Measurements from ENCODE around the gene IL20RA.
A peak's percentile ranks its signal among the peaks of the same experiment; 100 is the strongest.

IL20RA gene

DNA sequence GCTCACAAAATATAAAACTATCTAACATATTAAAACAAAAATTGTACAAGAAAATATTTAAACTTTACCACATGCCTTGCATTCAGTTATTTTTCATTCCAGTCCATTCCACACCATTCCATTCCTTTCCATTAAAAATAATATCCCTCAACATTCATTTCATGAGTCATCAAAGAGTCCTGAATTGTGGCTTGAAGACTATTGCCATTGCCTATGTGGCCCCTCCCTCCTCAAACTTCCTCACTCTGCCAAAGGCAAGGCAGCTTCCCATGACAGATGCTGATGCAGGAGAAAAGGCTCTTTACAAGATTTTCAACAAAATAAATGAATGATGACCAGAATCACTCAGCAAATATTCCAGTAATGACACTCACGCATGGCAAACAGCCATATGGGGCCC, 31.7 kb downstream of the IL20RA start:
- intact Hi-C loops (cut with DNase I): no loop called here
- DNase-seq: no peak

DNA sequence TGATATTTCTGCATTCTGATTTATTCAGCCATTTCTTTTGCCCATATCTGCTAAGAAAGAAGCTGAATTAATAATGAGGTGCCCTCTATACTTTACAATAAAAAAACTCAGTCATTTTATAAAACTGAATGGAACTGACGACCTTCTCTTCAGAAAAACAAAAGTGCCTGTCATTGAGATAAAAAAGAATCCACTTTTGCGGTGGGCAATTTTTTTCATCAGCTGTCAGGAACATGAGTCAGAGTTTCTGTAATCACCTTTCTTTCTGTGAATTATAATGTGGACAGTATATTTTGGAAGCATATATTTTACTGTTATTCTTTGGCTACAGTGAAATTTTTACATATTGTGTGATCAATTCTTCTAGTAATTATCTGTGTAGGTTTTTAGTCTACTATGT, 33.4 kb downstream of the IL20RA start:
- no peak for DNase-seq
- intact Hi-C loops (cut with DNase I): no loop called here

DNA sequence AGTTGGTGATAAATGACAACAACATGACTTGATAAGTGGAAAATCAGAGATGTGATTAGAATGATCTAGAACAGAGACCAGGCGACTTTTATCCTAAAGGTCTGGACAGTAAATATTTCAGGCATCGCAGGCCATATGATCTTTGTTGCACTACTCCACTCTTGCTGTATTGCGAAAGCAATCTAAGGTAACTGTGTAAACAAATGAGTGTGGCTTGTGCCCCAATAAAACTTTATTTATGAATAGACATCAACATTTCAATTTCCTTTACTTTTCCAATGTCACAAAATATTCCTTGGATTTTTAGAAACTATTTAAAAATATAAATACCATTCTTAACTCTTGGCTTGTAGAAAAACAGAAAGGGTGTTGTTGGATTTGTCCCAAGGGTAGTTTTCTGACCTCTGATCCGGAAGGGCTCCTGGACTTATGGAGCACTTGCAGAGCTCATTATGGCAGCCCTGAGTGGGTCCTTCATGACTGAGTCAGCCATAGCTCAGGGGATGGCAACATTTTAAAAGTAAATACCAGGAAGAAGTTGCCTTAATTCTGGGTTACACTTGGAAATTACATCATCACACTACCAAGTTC, 34.5 kb downstream of the IL20RA start:
- DNase-seq: no peak
- intact Hi-C loops (cut with DNase I): no loop called here

DNA sequence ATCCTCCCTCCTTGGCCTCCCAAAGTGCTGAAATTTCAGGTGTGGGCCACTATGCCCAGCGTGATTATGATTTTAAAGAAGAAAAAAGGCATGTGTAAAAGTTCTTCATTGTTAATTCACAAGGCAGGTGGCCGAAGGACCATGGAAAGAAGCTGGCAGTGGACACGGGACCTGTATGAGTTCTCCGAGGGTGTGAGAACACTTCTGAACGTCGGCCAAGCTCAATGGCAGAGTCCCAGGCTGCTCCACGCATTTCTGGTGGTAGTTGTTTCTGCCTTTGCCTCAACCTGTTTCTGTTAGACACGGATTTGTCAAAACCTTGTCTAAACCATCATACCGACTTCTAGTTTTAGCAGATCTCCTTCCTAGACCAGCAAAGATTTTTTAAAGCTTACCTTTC, 36.6 kb downstream of the IL20RA start:
- DNase-seq: no peak

DNA sequence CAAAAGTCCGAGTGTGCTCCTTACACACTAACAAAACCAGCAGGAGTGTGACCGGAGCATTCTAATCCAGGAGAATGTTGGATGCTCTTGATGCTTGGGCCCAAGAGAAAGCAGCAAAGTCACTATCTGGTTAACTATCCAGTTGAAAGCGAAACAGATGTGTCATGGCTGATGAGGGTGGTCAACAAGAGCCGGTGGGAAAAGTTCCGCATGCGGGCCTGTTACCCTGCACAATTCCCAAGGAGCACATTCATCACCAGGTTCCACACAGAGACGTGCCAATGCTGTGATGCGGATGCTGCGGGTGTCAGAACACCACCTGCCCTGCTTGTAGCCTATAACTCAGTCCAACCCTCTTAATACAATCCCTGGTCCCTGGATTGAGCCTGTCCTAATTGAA, 38.7 kb downstream of the IL20RA start:
- intact Hi-C loops (cut with DNase I): no loop called here
- DNase-seq: no peak

More for the DNA sequence above, 36.6 kb downstream of the IL20RA start:
- intact Hi-C loops (cut with DNase I): no loop called here

DNA sequence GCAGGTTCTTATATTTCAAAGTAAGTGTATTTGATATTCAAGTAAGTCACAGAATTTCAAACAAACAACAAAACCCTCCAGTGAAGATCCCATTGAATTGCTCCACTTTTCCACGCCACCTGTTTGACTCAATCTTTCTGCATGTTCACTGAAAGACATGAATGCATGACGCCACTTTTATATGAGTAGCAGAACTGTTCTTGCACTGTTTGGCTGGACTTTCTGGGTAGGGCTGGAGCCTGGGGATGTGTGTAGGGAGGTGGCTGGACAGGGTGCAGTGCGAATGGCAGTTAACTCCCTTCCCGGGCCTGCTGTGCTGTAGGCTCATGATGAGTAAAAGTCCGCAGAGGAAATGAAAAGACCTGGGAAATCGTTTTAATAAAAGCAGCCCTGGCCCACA, 39.7 kb downstream of the IL20RA start:
- no peak for DNase-seq
- intact Hi-C loops (cut with DNase I): no loop called here

DNA sequence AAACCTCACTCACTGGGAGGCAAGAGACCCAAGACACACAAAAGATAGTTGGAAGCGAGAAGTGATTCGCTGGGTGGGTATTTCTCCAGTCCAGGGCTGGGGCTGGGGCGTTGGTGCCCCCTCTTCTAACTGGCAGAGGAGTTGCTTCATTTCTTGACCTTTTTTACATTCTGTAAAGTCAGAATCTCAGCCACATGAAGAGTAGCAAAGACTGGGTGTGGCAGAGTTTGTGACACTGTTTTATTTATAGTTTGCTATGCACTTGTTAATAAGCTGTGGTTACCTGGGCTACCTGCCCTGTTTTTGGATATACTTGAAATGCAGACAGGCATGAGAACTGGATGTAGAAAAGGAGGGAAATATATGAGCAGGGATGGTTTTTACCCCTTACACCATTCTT, 42.3 kb downstream of the IL20RA start:
- intact Hi-C loops (cut with DNase I): no loop called here
- no peak for DNase-seq

DNA sequence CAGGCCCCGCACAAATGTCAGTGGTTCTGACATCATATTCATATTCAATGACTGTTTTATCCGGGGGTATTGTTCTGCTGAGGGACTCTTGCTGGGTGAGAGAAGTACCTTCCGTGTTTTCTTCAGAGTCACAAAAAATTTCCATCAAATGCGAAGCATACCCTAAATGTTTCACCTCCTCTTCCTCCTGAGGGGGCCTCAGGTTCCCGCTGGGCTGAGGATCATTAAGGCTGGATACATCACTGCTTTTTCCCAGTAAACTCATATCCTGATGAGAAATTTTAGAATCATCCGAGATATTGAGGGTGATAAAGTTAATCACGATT, 42.8 kb downstream of the IL20RA start:
- intact Hi-C loops (cut with DNase I): no loop called here

DNA sequence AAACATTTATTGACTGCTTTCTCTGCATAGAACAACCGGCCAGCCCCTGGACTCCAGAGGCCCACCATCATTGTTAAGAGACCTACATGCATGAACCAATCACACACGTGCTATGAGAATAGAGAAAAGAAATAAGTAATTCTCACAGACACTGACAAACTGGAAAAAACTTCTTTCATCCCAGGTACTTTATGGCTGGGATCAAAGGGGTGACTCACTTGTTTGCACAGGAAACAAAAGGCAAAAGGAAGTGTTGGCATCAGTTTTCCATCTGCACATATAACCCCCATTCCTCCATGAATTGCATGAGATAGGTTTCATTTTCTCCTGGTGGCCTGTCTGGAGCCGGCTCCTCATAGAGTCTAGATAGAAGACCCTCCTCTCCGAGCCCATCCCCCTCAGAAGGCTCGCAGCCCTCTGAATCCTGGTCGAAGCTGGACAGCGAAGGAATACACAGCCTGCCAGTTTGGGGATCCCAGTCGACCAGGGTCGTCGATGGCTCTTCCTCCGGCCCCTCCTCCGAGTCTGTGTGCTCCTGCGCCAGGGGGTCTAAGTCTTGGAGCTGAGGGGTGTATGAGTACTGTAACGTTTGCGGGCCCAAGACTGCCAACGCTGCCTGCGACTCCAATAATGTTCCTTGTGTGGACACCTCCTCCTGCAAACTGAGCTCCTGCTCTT, 43.3 kb downstream of the IL20RA start:
- DNase-seq: no peak
- intact Hi-C loops (cut with DNase I): no loop called here

More for the DNA sequence above, 42.8 kb downstream of the IL20RA start:
- DNase-seq: no peak

DNA sequence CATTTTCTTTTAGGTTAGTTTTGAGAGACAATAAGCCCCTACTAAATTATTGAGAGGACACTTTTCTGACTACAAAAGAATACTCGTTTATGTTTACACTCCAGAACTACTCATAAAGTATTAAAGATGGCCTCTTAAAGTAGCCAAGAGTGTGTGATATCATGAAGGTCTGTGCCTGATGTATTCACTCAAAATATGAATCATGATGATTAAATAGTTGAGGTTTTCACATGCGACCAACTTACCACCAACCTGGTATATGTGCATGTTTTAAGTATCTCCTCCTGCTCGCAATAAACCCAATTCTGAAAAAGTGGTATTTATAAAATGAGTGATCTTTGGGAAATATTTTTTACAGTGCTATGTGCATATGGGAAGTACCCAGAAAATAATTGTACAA, 43.9 kb downstream of the IL20RA start:
- intact Hi-C loops (cut with DNase I): no loop called here
- DNase-seq: no peak

DNA sequence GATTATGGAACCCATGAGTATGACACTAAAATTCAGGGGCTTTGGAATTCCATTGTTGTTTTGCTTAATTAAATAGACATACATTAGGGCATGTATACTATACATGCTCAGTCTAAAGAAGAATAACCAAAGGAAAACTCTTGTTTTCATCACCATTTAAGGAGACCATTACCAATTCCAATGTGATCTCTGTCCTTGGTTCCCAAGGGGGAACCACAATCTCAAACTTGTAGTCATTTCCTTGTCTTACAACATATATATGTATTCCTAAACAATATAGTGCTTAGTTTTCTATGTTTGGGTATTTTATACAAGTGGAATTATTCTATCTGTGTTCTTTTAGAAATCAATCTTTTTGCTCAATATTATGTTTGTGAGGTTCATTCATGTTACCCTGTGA, 49.2 kb downstream of the IL20RA start:
- intact Hi-C loops (cut with DNase I): no loop called here
- no peak for DNase-seq

DNA sequence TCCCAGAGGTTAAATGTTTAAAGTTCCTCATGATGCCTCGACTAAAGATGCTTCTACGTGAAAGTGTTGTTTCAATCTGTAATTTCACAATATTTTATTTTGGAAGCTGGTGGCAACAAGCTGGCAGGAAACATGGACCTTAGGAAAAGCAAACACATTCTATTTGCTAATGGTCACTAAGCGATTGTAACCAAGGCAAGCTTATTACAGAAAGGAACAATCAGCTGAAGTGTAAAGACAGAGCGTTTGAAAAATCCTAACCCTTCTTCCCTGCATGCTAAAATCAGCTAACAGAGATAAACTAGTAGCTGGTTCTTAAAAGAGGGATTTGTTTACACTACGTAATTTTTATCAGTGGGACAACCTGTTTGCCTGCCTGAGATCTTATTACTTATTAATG, 50.0 kb downstream of the IL20RA start:
- DNase-seq: no peak
- intact Hi-C loops (cut with DNase I): no loop called here

DNA sequence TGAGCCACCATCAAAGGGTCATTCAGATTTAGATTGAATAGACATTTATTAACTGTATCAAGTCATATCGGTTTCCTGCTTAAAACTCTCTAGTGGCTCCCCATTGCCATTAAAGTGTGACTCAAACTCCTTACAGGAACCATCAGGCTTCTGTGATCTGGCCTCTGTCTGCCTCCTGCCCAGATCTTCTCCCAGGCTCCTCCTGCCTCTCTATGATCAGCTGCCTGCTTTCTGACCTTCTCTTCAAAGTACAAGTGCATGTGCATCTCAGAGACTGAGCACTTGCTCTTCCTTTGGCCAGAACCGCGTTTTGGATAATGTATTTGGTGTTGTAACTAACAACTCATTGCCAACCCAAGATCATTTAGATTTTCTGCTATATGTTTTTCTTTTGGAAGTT, 52.7 kb downstream of the IL20RA start:
- intact Hi-C loops (cut with DNase I): no loop called here
- no peak for DNase-seq

DNA sequence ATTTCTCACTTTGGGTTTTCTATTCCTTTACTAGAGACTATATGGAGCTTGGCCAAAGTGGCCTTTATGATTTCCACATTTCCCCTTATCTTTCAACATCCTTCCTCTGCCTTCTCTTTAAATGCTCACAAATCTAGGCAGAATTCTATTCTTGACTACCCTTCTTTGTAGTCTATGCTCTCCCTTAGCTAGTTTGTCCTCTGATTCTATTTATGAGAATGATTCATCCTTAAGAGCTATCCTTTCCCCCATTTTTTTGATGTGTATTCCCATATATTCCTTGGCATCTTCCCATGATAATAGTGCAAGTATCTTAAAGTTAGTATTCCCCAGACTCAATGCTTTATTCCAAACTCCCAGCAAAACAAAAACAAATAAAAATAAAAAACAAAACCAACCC, 53.1 kb downstream of the IL20RA start:
- intact Hi-C loops (cut with DNase I): no loop called here
- DNase-seq: no peak

DNA sequence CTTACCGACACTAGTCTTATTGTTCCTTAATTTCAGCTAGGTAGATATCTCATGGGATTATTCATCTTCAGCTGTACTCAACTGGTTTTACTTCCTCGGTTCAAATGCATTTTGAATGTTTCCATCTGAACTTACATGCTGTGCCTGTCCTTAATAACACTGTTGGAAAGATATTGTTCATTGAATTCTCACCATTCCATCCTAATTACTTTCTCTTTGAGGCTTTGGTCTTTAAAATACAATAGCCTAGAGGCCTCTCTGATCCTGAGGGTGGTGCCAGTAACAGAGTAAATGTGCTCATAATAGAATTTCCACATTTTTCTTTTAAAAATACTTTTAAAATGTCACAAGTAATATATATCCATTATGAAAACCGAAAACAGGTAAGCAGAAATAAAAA, 54.0 kb downstream of the IL20RA start:
- no peak for DNase-seq
- intact Hi-C loops (cut with DNase I): no loop called here

DNA sequence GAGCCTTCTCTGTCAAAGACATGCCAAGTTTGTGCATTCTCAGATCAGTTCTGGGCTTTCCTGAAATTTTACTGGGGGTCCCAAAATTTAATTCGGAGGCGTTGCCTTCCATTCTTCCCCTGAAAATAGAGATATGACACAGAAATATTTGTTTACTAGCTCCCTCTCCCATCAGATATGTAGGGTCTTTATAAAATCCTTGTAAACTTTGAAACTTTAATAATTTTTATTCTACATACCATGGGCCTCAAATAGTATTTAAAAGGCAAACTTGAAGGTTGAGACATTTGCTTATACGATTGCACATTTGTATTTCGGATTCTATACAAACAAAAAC, 54.6 kb downstream of the IL20RA start:
- intact Hi-C loops (cut with DNase I): no loop called here
- no peak for DNase-seq

DNA sequence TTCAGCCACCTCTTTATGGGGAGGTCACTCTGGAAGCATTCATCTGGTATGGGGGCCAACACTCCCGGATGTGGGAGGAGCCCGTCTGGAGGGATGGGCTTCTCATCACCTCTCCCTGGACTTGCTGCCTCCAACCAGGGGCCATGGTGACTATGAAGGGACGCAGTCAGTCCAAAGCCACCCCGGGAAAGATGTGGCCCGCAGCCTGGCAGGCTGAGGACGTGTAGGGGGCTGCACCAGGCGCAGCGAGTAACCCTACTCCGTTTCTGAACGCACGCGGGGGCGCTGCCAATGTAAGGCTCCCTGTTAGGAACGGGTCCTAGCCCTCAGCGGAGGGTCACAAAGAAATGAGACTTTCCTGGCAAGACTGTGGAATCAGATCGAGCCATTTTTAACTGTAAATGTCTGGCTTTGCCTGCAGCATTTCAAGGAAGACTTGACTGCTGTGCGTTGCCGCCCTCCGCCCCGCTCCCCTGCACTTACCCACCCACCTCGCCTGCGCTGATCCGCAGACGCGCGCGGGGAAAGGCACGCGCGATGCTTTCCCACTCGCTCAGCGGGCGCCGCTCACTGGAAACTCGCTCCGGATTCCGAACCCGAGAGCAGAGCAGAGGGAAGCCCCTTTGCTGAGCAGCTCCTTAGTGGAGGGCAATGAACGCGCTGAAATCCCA, 55.1 kb downstream of the IL20RA start:
- intact Hi-C loops (cut with DNase I): no loop called here
- peak in 6 of 10 donors; percentile 17 to 84 (median 34) for DNase-seq

DNA sequence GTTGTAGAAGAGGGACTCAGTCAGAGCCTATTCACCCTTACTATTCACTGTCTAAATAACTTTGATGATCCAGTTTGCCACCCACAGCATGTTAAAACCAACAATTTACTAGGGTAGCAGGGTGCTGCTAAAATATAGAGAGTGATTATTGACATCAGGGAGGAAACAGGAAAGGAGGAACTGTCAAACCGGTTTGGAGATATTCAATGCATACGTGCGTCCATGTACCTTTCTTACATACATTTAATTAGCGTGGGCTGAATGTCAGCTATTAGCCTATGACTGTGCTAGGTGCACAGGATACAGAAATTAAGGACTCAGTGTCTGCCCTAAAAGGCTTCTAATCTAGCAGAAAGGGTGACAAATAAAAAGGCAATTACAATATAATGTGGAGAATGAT, 57.2 kb downstream of the IL20RA start:
- DNase-seq: no peak
- intact Hi-C loops (cut with DNase I): no loop called here

DNA sequence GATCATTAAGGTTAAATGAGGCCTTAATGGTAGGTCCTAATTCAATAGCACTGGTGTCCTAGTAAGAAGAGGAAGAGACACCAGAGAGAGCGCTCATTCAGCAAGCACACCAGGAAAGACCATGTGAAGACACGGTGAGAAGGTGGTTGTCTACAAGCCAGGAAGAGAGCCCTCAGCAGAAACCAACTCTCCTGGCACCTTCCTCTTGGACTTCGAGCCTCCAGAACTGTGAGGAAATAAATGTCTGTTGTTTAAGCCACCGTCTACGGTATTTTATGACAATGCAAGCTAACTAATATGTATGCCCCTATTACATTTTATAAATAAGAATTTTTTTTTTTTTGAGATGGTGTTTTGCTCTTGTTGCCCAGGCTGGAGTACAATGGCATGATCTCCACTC, 59.3 kb downstream of the IL20RA start:
- no peak for DNase-seq
- intact Hi-C loops (cut with DNase I): no loop called here

DNA sequence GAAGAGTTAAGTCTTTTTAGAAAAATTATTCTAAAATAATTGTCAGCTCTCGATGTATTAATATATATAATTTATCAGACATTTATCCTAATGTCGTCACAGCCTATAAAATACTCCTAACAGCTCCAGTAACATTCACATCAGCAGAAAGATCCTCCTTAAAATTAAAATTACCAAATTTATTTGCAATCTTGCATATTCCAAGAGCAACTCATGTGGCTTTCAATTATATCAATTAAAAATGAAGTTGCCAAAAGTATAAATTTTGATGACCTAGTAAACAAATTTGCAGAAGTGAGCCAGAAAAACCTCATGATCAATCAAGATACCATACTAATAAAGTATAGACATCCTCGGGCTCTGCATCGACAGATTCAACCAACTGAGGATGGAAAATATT, 60.2 kb downstream of the IL20RA start:
- no peak for DNase-seq
- intact Hi-C loops (cut with DNase I): no loop called here

DNA sequence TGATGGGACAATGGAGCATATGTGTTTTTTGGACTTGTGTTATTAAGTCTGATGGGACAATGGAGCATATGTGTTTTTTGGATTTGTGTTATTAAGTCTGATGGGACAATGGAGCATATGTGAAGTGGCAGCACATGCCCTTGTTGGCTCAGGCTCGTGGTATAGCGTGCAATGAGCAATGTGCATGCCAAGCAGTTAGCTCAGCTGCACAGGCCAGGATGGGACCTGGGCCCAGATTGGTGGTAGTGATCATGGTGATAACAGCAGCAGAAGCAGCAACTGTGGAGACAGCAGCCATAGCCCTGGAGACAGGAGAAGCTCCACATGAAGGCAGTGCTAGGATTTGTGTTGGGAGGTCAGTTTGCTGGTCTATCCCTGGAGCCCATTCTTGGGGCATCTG, 61.1 kb downstream of the IL20RA start:
- intact Hi-C loops (cut with DNase I): no loop called here
- DNase-seq: peak in 3 of 10 donors; percentile 16 to 77 (median 26)

DNA sequence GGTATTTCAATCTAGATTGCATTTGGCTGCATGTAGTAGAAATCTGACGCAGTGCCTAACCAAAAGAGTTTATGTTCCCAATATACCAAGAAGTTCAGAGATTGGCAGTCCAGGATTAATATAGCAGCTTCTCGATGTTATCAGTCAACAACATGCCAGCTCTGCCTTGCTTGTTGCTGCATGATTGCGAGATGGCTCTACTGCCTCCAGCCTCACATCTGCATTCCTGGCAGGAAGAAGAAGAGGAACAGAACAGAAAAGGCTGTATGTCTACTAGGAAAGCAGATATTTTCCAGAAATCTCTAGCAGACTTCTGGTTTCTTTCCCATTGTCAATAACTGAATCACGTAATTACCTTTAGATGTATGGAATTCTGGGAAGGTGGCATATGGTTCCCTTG, 61.8 kb downstream of the IL20RA start:
- intact Hi-C loops (cut with DNase I): no loop called here
- no peak for DNase-seq

DNA sequence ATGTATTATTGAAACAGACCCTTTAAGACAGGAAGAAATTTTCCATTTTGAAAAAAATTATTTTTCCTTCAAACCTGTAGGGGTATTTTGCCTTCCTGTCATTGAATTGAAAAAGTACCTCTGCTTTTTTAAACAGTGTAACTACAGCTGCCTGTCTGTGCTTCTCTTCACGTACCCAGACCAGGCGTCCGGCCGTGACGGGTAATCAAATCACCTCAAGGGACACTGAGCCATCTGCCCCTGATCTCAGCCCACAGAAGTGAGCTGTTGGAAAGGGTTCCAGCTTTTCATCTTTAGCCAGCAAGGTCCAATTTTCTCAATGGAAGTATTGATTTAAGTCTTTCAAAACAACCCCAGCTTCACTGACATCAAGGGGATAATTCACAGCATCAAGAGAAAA, 64.7 kb downstream of the IL20RA start:
- intact Hi-C loops (cut with DNase I): no loop called here
- no peak for DNase-seq

Data from posterior cingulate gyrus (tissue), 11 donors.